Skeletal muscle satellite cell (primary cell): ENCODE data around the gene P4HA2.
A peak's percentile ranks its signal among the peaks of the same experiment; 100 is the strongest.

Experiments
- H3K27me3 ChIP-seq: 2 replicates; pipeline ENCODE4 v1.7.0; 2013; ENCODE audit warnings: low read length; ENCODE audit not compliant: control insufficient read depth, insufficient read depth
- H3K36me3 ChIP-seq: 2 replicates; pipeline ENCODE4 v1.7.0; 2013; ENCODE audit warnings: mild to moderate bottlenecking, control low read depth, low read length; ENCODE audit not compliant: insufficient read depth
- H3K4me1 ChIP-seq: 2 replicates; pipeline ENCODE4 v1.7.0; 2013; ENCODE audit warnings: low read length; ENCODE audit not compliant: control insufficient read depth, insufficient read depth
- H3K4me2 ChIP-seq: 2 replicates; pipeline ENCODE4 v1.7.0; 2013; ENCODE audit warnings: mild to moderate bottlenecking, low read length
- H3K4me3 ChIP-seq: 2 replicates; pipeline ENCODE4 v1.7.0; 2013; ENCODE audit warnings: low read length
- H3K9ac ChIP-seq: 2 replicates; pipeline ENCODE4 v1.7.0; 2013; ENCODE audit warnings: mild to moderate bottlenecking, low read depth, low read length, moderate library complexity
- H3K9me3 ChIP-seq: replicated peaks from 2 replicates; pipeline ENCODE4 v1.7.0; 2013; ENCODE audit warnings: mild to moderate bottlenecking, control low read depth, low read length

The P4HA2 gene

GRCh38 chr5:132237670-132238069 is 10.0 kb upstream of the P4HA2 start:
- H3K4me2 ChIP-seq = no peak overlapping the region
- H3K4me3 ChIP-seq = no peak overlapping the region
- H3K9me3 ChIP-seq = no peaks in the 10 kb centered on the region
- no peaks in the 10 kb centered on the region for H3K27me3 ChIP-seq
- H3K36me3 ChIP-seq = no peaks in the 10 kb centered on the region
- no peaks in the 10 kb centered on the region for H3K4me1 ChIP-seq
- H3K9ac ChIP-seq = no peak overlapping the region

DNA sequence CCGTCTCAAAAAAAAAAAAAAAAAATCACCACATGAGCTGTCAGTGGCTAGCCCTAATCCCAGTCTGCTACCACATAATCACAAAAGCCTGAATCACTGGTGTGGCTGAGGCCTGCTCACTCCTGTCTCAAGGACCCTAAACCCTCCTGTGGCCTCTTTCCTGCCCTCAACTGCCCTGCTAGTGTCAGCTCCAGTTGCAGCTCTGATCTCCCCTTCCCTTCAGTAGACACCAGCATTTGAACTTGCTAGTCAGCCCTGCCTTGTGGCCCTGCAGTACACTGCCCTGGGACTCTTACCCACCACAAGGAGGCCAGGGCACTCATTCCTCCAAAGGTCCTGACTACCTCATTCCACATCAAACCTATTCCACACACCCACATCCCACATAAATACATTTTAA is 9.5 kb upstream of the P4HA2 start:
- no peaks in the 10 kb centered on the region for H3K9me3 ChIP-seq
- no peaks in the 10 kb centered on the region for H3K27me3 ChIP-seq
- H3K4me1 ChIP-seq = no peaks in the 10 kb centered on the region
- H3K36me3 ChIP-seq = no peaks in the 10 kb centered on the region
- H3K4me2 ChIP-seq = no peak overlapping the region
- no peak overlapping the region for H3K4me3 ChIP-seq
- H3K9ac ChIP-seq = no peak overlapping the region

- Histone ChIP-seq H3K4me2 (no peak overlapping the region), H3K9me3 (no peaks in the 10 kb centered on the region), H3K27me3 (no peaks in the 10 kb centered on the region), H3K36me3 (no peaks in the 10 kb centered on the region), H3K4me1 (no peaks in the 10 kb centered on the region), H3K4me3 (no peak overlapping the region), H3K9ac (no peak overlapping the region)
These were observed 7.7 kb upstream of the P4HA2 start for GRCh38 chr5:132235340-132235739.

GRCh38 chr5:132234684-132235062 is 7.0 kb upstream of the P4HA2 start:
- no peak overlapping the region for H3K9ac ChIP-seq
- H3K4me2 ChIP-seq = no peak overlapping the region
- H3K36me3 ChIP-seq = no peaks in the 10 kb centered on the region
- H3K4me3 ChIP-seq = no peak overlapping the region
- H3K9me3 ChIP-seq = no peaks in the 10 kb centered on the region
- H3K27me3 ChIP-seq = no peaks in the 10 kb centered on the region
- no peaks in the 10 kb centered on the region for H3K4me1 ChIP-seq

DNA sequence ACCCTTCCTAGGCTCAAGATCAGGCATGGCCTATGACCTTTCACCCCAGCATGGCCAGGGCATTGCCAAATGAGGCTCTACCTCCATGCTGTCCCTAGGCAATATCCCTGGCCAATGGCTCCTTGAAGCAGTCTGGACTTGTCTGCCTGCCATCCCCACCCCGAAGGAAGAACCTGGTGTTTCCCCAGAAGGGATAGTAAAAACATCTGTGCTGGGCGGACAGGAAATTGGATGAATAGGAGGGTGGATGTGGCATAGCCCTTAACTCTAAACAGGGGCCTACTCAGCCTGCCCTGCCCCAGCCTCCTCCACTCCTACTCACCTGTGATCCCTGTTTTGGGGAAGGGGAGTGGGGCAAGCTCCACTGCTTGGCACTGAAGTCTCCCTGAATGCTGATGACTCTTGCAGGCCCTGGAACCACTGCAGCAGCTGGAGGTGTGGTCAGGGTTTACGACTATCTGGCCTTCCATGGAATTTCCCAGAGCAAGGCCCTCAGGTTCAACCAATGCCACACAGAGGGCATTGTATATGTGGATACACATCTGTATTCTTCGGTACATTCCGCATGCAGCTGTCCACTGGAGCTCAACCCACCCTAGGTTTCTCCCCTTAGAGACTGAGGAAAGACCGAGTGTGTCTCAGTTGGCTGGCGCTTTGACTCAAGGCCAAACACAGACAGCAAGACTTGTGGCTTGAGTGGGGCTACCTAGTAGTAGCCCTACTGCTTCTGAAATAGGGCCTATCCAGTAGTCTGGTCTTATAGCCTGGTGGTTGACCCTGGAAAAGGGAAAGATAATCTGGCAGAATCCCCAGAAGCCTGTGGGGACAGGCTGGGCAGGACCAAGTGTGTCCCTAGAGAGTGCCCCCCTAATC is 6.4 kb upstream of the P4HA2 start:
- Histone ChIP-seq H3K9me3 (no peaks in the 10 kb centered on the region), H3K4me1 (no peaks in the 10 kb centered on the region), H3K9ac (no peak overlapping the region), H3K4me3 (no peak overlapping the region), H3K27me3 (no peaks in the 10 kb centered on the region), H3K4me2 (no peak overlapping the region), H3K36me3 (no peaks in the 10 kb centered on the region)

- H3K9me3 ChIP-seq = no peaks in the 10 kb centered on the region
- H3K27me3 ChIP-seq = no peaks in the 10 kb centered on the region
- no peaks in the 10 kb centered on the region for H3K36me3 ChIP-seq
- H3K4me2 ChIP-seq = no peak overlapping the region
- peaks cover 2% of the 10 kb centered on the region for H3K4me1 ChIP-seq
- no peak overlapping the region for H3K4me3 ChIP-seq
- H3K9ac ChIP-seq = no peak overlapping the region
These were observed 5.4 kb upstream of the P4HA2 start for GRCh38 chr5:132233081-132233480.

DNA sequence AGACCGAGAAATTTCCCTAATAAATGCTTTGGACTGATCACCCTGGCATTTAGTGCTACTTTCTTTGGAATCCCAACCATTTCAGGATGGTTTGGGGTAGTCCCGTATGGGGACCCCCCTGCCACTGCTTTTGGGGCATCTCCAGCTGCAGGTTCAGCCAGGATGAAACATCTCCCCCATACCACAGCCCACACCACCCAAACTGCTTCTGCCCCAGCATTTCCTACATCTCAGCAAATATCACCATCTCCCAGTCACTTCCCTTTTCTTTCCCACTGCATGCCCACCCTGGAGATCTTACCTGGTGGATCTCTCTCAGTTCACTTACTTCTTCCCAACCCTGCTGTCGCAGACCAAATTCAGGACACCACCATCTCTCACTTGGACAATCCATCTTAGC is 4.8 kb upstream of the P4HA2 start:
- no peaks in the 10 kb centered on the region for H3K9me3 ChIP-seq
- no peaks in the 10 kb centered on the region for H3K36me3 ChIP-seq
- peaks cover 4% of the 10 kb centered on the region for H3K4me1 ChIP-seq
- H3K9ac ChIP-seq = no peak overlapping the region
- no peak overlapping the region for H3K4me2 ChIP-seq
- H3K4me3 ChIP-seq = no peak overlapping the region
- H3K27me3 ChIP-seq = no peaks in the 10 kb centered on the region

DNA sequence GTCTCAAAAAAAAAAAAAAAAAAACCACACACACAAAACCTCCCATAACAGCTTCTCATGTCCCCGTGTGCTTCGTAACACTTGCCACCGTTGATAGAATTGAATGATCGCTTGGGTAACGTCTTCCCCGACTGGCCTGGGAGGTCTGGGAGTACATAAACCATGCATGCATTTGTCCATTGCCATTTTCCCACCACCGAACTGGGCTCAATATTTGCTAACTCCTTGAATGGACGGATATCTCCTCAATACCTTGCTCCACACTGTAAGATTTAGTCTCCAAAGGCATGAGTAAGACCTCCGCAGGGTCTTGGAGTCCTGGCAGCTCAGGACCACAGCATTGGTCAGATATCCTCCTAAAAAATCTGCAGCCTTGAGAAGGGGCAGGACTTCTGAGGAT is 3.2 kb upstream of the P4HA2 start:
- Histone ChIP-seq H3K27me3 (no peaks in the 10 kb centered on the region), H3K4me2 (no peak overlapping the region), H3K4me3 (no peak overlapping the region), H3K9ac (no peak overlapping the region), H3K4me1 (peaks cover 16% of the 10 kb centered on the region), H3K9me3 (no peaks in the 10 kb centered on the region), H3K36me3 (no peaks in the 10 kb centered on the region)

- no peak overlapping the region for H3K4me3 ChIP-seq
- H3K27me3 ChIP-seq = no peaks in the 10 kb centered on the region
- H3K36me3 ChIP-seq = no peaks in the 10 kb centered on the region
- H3K9ac ChIP-seq = no peak overlapping the region
- H3K4me1 ChIP-seq = peaks cover 33% of the 10 kb centered on the region
- no peak overlapping the region for H3K4me2 ChIP-seq
- no peaks in the 10 kb centered on the region for H3K9me3 ChIP-seq
These were observed 1.6 kb upstream of the P4HA2 start for GRCh38 chr5:132229236-132229635.

DNA sequence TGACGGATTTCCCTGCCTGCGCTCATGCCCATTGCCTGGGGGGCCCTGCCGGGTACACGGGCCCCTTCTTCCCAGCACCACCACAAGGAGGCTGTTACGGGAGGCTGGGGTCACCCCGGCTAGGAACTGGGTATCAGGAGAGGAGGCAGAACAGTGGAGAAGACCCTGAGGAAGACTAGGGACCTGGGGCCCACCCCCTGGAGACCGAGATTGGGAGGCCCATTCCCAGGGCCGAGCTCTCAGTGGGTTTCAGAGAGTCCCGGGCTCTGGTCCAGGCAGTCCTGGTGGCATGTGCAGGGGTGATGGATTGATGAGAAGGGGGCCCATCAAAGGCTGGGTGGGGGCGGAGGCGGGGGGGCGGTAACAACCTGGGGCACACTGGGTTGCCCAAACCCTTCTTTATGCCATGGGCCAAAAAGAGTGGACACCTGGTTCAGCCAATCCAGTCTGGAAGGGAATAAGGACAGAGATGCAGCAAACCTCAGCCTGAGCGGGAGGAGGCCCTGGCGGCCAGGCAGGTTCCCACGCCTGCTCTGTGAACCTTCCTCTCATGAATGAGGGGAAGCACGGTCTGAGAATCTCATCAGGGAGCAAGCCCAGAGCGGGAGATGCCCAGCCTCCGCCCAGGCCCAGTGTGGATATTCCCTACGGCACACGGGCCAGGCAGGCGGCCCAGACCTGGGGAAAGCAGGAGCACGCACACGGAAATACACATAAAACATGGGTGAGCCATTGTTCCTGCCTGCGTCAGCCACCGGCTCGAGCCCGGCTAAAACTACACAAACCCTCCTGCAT is 785 bp upstream of the P4HA2 start:
- Histone ChIP-seq H3K36me3 (peaks cover 6% of the 10 kb centered on the region), H3K4me1 (peaks cover 41% of the 10 kb centered on the region), H3K27me3 (no peaks in the 10 kb centered on the region), H3K9me3 (no peaks in the 10 kb centered on the region), H3K9ac (peak overlapping the region; percentile 87), H3K4me3 (peak overlapping the region; percentile 85), H3K4me2 (peak overlapping the region; percentile 98)

DNA sequence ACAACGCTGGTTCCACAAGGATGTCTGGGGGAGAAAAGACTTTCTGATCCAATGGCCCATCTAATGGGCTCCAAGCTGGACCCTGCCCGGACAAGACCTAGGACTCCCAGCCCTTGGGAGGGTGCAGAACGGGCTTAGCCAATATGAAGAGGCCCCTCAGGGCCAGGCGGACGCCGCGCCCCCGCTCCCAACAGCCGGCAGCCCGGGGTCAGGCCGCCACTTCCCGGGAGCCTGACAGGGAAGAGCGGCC is 493 bp downstream of the P4HA2 start:
- Histone ChIP-seq H3K9me3 (no peaks in the 10 kb centered on the region), H3K4me2 (peak overlapping the region; percentile 98), H3K4me1 (peaks cover 51% of the 10 kb centered on the region), H3K4me3 (peak overlapping the region; percentile 85), H3K27me3 (no peaks in the 10 kb centered on the region), H3K9ac (peak overlapping the region; percentile 87), H3K36me3 (peaks cover 6% of the 10 kb centered on the region)
